NCI-H748 (cell line): ENCODE results near the gene PALLD.
"Not testable (repeated sequence)": the region's sequence is repeated elsewhere in the genome, so short reads cannot be mapped to it uniquely, and the experiment has no call there.

Source experiments
- DNase-seq: peaks from one replicate; lab custom pipeline; 2025; ENCODE audit not compliant: unreplicated experiment; lab: John Stamatoyannopoulos, UW

The PALLD gene

DNA sequence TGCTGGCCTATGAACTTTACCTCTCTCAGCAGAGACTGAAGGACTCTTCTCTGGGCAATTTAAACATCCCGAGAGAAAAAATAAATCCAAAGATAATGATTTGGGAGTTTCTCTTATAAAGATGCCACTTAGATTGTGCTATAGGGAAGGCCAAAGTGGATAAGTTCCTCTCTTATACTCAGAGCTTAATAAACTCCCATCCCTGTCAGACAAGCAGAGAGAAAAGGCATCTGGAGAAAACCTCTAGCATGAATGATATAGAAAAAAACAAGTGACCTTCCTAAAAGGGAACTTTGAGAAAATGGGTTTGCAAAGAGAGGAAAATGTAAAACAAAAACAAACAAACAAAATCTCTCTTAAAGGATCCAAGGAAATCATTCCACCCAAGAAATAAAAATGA, 199.4 kb downstream of the PALLD start:
- DNase-seq: no peak

DNA sequence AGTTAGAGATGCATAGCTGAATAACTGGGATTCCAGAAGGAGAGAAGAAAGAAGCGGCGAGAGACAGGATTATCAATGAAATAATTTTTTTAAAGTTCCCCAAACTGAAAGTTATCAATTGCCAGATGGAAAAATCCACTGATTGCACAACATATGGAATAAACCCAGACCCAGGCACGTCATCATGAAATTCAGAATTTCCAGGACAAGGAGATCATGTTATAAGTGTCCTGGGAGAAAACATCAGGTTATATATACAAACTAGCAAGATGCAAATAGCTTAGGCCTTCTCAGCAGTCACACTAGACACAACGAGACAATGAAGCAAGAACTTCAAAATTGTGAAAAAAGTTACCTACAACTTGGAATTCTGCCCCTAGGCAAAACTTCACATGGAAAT, 200.0 kb downstream of the PALLD start:
- no peak for DNase-seq

DNA sequence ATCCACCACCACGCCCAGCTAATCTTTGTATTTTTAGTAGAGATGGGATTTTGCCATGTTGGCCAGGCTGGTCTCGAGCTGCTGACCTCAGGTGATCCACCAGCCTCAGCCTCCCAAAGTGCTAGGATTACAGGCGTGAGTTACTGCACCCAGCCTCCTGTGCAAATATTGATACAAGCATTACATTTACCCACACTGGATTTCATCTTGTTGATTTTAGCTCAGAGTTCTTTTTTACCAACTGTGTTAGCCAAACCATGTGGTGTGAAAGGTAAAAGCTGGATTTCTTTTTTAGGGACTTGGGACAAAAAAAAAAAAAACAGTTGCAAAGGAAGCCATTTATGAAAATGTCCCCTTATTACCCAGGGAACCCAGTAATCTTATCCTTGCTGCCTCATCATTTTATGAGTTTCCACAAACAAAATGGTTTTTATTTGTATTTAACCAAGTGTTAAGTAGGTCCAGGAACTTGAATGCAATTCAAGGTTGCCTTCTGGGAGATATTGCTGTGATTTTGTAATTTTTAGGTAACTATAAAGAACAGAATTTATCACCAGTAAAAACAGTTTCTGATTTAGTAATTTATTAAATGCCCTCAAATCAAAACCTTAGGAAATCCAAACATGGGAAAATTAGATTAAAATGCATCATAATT, 202.5 kb downstream of the PALLD start:
- peak; percentile 29 for DNase-seq

DNA sequence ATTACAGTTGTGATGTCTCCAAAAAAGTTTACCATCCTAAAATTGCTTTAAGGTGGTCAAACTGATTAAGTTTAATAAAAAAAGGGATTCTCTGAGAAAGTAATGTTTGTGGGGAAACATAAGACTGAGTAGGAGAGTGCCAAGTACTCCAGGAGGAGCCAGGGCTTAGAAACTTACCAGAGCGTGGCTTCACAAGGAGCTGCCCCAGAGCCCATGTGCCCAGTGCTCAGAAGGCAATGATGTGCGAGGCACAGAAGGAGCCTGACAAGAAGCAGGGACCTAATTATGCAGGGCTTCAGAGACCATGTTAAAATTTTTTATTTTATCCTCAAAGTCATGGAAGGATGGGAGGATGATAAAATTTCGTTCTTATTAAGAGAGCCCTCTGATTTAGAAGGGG, 204.2 kb downstream of the PALLD start:
- no peak for DNase-seq

DNA sequence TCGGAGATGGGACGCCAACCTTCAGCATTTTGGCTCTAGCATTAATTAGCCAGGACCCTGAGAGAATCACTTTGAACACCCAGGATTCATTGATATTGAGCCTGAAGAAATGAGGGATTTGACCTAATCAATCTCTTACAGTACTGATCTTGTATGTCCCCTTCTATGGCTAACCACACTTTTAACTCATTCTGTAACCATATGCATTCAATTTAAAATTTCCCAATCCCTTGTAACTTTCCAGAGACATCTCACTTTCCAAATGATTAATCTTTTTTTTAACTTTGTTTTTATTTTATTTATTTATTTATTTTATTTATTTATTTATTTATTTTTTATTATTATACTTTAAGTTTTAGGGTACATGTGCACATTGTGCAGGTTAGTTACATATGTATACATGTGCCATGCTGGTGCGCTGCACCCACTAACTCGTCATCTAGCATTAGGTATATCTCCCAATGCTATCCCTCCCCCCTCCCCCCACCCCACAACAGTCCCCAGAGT, 205.8 kb downstream of the PALLD start:
- DNase-seq: not testable (repeated sequence)

DNA sequence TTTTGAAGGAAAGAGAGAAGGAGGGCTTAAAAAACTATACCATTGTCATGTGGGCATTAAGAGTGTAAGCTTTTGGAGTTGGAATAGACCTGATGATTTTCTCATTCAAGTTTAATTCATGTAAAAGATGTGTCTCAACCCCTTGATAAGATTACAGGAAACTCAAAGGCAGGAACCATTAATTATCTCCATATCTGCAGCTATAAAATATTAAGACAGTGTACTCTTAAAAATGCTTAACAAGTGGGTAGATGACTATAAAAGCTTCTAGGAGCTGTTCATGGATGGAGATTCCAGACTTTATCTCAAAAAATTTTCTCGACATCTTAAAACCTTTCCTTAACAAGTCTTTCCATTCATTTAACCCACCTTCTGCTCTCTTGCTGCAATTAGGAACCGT, 208.3 kb downstream of the PALLD start:
- DNase-seq: no peak

DNA sequence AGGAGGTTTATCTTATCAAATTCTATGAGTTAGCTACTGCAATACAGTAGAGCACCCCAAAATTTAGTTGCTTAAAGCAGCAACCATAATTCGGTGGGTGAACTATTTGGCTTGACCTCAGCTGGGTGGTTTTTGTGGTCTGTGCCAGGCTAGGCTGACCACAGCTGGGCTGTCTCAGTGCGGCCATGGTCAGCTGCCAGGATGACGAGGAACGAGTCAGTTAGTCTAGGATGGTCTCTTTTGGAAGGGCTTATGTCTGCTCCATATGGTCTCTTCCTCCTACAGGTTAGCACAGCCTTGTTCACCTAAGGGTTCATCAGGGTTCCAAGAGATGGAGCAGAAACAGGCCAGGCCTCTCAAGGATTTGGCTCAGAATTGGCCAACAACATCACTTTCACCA, 210.4 kb downstream of the PALLD start:
- DNase-seq: no peak

DNA sequence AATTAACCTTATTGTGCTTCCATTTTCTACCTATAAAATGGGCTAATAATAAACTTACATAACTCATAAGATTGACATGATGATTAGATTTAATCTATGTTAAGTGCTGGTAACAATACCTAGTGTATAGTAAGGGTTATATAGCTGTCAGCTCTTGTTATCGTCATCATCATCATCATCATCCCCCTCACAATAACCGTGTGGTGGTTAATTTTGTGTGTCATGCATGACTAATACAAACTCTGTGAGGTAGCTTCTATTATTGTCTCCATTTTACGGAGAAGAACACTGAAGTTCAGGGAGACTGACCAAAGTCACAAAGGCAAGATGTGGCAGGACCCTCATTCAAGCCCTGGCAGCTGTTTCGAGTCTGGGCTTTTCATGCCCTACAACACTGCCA, 211.3 kb downstream of the PALLD start:
- no peak for DNase-seq

DNA sequence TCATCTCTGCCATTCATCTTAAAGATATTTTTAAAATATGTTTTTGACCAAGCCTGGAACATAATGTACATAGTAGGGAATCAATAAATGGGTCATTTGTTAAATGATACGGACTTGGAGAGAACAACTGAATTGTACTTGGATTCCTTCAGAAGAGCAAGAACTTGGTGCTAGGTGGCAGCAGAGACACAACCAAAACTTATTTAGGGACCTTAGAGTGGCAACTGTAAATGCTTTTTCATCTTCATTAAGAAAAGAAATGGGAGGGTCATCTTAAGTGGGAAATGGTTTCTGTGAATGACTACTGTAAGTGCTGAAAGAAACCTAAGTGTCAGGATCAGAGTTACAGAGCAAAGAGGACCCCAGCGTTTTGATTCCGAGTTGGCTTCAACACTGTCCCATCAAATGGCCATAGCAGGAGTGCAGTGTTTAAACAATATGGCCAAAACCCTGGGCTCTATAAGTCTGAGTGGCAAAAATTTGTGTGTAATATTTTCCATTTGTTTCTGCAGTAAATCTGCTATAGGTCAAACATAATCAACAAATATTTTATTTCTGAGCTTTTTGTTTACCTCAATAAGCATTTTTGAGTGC, 213.6 kb downstream of the PALLD start:
- DNase-seq: peak; percentile 4

DNA sequence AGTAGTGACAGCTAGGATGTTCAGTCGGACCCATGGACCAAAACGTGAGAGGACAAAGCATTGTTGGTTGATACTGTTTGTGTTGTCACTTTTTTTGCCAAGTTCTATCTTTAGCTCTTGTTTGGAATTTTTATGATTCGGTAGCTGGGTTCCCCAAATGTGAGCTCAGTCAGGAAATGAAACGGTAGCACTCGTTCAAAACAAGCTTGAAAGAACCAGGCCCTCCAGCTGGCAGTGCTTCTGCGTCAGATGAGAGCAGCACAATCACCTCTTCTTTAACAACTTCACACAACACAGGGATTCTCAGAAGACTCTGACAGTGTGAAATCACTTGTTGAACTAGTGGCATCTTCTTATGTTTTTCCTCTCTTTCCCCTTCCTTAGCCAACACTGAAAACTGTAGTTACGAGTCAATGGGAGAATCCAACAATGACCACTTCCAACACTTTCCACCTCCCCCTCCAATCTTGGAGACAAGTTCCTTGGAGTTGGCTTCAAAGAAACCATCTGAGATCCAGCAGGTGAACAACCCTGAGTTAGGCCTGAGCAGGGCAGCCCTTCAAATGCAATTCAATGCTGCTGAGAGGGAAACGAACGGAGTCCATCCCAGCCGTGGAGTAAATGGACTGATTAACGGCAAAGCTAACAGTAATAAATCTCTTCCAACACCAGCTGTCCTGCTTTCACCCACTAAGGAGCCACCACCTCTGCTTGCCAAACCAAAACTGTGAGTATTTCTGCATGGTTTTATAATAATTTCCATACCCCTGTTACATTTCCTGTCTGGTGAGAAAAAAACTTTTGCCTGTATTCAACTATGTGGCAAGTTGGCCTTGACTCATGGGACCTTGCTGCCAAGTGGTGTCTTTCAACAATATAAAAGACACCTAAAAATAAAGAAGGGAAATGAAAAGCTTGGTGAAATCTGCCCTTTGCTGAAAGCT, 214.6 kb downstream of the PALLD start:
- no peak for DNase-seq

DNA sequence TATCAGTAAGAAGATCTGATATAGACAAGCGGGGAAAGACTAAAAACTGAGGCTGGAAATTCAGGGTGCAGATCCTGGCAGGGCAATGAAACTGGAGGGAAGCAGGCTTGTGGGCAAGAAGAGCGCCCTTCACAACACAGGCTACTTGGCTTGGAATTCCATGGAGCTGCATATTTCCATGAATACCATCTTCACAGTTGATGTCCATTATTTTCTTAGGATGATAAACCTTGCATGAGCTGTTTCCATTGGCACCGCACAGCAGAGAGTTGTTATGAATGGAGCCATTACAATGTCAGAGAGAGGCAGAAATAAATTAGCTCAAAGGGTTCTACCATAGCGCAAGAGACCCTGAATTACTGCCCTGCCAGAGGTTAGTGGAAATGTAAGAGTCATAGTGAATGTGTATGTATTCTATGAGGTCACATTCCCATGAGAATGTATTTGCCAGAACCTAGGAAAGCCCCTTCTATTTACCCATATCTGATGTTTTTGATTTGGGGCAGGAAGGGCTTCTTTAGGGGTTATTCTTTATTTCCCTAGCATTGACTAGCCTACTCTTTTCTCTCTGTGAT, 215.6 kb downstream of the PALLD start:
- no peak for DNase-seq

DNA sequence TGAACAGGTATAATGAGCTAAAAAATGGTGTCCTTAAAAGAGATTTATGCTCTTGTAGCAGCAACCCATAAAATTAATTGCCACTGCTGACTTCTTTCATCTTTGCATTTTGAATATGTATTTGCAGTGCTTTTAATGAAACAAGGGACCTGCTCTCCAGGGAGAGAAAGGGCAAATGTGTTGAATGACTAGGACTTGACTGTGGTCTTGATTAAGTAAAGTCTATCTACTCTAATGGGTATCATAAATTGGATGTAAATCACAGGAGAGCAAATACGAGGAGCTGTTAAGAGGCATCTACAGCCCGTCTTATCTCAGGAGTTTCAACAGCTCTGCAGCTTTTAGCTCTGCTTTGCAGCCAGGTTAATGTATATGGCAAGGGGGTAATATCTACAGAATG, 216.4 kb downstream of the PALLD start:
- peak; percentile 88 for DNase-seq

DNA sequence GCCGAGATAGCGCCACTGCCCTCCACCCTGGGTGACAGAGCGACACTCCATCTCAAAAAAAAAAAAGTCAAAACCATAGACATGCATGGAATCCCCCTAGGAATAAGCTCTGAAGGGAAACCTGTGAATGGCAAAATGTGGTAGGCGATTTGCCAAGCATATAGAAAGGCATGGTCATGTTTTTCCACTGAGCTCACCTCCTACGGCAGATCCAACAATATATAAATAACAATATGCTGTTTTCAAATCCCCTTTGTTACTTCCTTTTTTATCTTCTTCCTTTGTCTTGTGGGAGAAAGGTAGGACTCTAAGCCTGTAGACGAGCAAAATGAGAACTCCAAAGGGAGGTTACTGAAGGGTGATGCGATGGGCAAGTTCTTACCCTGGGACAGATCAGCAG, 219.0 kb downstream of the PALLD start:
- no peak for DNase-seq

DNA sequence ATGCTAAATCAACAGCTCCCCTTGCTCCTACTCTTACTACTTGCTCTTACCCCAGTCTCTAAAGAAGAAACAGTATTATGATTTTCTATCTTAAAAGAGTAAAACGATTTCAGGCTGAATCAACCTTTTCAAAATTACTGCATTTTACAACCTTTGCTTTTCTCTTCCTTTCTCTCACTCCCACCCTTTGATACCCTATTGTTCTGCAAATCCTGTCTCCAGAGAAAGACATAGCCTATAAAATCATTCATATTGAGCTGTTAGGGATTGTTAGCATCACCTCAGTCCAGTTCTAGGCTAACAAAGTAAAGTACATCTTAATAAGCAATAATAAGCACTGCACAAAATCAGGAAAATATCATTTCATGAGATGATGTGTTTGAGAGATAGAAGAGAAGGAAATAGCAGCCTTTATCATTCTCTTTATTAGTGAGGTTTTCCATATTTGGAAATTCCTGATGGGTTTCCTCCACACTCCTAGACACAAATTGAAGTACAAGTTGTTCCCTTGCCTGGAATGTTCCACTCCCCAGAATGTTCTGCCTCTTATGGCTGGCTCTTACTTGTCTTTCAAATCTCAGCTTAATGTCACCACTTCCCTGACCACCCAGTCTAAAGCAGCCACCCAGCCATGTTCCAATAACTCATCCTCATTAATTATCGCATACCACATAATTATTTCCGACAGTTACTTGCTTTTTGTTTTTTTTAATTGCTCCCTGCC, 219.7 kb downstream of the PALLD start:
- DNase-seq: no peak

DNA sequence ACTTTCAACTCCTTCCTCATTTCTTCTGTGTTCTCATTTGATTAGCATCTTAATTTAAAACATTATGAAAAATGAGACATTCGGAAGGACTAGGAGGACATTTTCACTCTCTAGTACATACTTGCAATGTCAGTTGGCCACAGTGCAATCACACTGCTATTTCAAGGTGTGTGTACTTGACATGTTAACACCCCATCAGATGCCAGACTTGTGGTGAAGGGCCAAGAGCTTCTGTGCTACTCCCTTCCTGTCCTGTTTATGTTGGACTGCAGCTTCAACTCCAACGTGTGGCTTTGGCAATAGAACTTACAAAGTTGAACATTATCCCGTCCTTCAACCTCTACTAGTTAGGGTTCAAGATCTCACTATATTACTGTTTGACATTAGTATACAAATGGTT, 221.0 kb downstream of the PALLD start:
- DNase-seq: no peak

DNA sequence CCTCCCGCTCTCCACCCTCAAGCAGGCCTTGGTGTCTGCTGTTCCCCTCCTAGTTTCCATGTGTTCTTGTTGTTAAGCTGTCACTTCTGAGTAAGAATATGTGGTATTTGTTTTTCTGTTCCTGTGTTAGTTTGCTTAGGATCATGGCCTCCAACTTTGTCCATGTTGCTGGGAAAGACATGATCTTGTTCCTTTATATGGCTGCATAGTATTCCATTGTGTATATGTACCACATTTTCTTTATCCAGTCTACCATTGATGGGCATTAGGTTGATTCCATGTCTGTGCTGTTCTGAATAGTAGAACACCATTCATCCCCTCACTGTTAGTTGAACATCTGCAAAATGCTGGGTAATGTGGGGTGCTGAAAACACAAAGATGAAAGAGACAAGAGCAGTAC, 222.9 kb downstream of the PALLD start:
- no peak for DNase-seq

DNA sequence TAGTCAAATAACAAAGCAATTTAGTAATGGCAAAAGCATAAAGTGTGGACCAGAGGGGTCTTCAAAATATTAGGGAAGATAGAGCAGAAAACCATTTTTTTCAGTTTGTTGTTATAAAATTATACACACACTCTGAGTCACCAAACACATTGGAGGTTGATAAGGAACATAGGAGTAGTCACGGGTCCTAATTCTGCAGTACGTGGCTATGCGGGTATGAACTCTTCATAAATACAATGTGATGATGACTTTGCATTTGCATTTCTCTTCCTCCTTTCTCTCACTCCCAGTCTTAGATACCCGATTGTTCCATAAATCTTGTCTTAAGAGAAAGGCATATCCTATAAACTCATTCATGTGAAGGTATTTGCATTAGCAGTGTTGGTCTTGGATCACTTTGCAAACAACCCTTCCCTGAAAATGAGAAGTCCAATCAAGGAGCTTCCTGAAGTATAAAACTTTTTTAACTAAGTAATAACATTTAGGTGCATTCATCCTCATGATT, 223.6 kb downstream of the PALLD start:
- no peak for DNase-seq

DNA sequence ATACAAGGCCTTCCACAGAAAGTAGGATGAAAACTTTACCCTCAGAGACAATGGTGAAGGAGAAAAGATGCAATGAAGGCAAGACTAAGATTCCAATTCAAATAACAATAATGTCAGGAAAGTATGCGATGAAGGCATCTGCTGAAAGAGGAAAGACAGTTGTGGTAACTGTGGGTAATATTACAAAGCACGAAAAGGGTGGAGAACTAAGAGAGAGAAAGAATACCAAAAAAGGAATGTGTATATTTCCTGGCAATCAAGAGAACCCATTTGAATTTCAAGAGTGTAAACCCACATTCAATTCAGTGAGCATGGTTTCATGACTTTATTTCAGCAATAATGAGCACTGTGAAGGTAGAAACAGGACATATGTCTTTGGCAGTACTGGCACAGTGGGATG, 225.5 kb downstream of the PALLD start:
- DNase-seq: no peak

DNA sequence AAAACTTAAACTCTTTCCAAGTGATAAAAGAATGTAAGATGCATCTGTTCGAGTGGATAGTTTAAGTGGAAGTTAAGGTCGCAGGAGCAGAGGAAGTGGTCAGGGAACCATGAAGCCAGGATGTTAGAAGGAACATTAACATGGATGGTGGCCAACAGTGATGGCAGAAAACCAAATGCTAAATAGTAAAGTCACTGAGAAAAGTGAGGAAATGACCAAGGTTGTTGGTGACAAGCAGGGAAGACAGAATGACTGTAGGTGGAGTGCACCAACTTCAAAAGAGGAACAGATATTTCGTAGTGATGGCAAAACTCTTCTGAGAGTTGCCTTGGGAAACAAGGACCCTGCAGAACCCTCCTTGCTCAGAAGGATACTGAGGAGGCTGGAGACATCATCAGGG, 226.2 kb downstream of the PALLD start:
- DNase-seq: no peak

DNA sequence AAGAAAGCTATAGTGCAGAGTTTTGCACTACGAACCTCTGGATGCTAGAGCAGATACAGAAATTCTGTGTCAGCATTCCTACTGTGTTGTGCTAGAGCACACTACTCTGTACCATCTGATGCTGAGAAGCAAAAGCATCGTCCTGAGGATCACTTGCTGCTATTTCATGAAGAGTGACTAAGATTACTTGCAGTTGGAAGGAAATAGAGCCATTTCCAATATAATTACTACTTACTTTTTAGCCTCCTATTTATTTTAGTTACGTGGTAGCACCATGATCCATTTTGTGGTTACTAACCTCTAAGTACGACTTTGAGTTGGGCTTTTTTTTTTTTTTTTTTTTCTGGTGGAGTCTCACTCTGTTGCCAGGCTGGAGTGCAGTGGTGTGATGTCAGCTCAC, 226.7 kb downstream of the PALLD start:
- DNase-seq: no peak

DNA sequence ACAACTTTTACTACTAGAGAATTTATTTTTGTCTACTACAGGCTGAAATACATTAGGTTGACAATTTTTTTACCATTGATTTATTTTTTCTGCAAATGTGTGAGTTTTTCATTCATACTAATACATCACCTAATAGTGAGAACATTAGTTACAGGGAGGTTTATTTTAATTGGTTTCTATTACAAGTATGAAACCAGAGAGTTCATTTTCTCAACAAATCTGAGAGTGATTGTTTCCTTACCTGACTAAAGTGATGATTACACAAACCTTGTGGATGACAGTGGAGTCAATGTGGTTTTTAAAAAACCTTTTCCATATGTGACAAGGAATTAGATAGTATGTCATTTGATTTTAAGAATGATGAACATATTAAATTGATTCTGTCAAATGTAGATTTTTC, 227.4 kb downstream of the PALLD start:
- DNase-seq: no peak
